GM23248 (cell line): ENCODE results near the gene SOX5.

ENCODE experiments used
- EZH2 ChIP-seq: fragments of 200-600 bp; sonication (generic); IDR thresholded peaks from 2 replicates; pipeline ENCODE4 v1.6.1; 2018; ENCODE audit warnings: antibody characterized with exemption, mild to moderate bottlenecking; ENCODE audit not compliant: insufficient read depth, poor library complexity, severe bottlenecking
- EZH2phosphoT487 ChIP-seq: fragments of 200-600 bp; sonication (generic); IDR thresholded peaks from 2 replicates; pipeline ENCODE4 v1.6.1; 2018; ENCODE audit warnings: antibody characterized with exemption, moderate library complexity, mild to moderate bottlenecking, low read depth; ENCODE audit not compliant: insufficient read depth

DNA sequence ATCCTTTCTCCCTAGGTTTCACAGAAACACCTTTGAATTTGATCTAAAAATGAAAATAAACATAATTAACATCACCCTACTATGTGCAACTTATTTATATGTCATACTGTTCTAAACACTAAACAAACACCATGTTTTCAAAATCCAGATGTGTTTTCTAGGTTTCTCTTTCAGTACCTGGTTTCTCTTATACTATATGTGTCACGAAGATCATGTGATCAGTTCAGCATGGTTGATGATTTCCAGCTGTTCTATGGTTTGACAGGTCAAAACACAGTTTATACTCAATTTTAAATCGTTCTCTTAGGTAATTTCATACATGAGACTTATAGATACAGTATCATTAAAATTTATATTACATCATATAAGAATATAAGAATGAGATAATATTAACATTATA is 373.1 kb downstream of the SOX5 start:
- TF ChIP-seq EZH2 (no peak), EZH2phosphoT487 (no peak)
